Ramos (cell line): ENCODE results near the gene RAPGEF4.
"Not testable (repeated sequence)": the region's sequence is repeated elsewhere in the genome, so short reads cannot be mapped to it uniquely, and the experiment has no call there.

ENCODE experiments used
- in situ Hi-C: fragments of 300-500 bp; cut with MboI; formaldehyde crosslinking; loops from one replicate; pipeline ENCODE4 v1.14.3; 2022; ENCODE audit warnings: low sequenced_read_pairs; ENCODE audit not compliant: unreplicated experiment

RAPGEF4 gene

DNA sequence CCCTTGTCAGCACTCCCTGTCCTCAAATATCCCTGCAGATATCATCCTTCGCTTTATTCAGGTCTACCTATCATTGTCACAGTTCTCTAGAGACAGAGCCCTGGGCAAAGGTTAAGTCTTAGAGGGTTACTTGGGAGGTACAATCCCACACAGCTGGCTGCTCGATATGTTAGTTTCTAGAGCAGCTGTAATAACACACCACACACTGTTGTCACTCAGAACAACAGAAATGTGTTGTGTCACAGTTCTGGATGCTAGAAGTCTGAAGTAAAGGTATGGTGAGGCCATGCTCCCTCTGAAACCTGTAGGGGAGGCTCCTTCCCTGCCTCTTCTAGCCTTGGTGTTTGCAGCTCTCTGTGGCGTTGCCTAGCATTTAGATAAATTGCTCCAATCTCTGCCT is 9.9 kb upstream of the RAPGEF4 start:
- in situ Hi-C loops = no loop called here

DNA sequence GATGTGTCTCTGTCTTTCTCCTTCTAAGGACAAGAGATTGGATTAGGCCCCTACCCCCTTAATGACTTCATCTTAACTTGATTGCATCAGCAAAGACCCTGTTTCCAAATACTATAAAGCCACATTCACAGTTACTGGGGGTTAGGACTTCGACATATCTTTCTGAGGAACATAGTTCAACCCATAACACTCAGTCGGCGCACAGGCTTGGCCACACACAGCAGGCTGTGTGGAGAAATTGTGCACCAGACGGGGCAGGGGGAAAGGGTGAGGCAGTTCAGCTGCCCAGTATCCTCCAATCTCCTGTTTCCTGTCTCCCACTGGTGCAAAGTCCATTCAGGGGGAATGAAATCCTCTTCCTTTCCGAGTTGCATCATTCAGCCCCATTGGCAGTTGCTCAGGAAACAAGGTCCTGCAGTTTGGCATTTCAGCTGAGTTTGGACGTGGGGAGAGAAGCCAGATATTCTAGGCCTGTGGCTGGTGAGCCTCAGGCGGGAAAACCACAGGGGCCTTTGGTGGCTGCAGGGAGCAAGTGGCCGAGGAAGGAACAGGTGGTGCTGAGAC is 9.4 kb upstream of the RAPGEF4 start:
- in situ Hi-C loops = no loop called here

DNA sequence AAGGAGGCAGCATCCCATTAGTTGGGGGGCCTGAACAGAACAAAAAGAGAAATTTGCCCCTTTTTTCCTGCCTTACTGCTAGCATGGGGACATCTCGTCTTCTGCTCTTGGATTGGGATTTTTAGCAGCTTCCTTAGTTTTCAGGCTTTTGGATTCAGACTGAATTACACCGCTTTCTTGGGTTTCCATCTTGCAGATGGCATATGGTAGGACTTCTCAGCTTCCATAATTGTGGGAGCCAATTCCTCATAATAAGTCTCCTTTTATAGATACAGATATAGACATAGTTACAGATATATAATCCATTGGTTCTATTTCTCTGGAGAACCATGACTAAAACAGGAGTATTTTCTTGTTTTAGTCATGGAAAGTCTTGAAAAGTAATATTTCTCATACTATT is 5.2 kb upstream of the RAPGEF4 start:
- in situ Hi-C loops = no loop called here

DNA sequence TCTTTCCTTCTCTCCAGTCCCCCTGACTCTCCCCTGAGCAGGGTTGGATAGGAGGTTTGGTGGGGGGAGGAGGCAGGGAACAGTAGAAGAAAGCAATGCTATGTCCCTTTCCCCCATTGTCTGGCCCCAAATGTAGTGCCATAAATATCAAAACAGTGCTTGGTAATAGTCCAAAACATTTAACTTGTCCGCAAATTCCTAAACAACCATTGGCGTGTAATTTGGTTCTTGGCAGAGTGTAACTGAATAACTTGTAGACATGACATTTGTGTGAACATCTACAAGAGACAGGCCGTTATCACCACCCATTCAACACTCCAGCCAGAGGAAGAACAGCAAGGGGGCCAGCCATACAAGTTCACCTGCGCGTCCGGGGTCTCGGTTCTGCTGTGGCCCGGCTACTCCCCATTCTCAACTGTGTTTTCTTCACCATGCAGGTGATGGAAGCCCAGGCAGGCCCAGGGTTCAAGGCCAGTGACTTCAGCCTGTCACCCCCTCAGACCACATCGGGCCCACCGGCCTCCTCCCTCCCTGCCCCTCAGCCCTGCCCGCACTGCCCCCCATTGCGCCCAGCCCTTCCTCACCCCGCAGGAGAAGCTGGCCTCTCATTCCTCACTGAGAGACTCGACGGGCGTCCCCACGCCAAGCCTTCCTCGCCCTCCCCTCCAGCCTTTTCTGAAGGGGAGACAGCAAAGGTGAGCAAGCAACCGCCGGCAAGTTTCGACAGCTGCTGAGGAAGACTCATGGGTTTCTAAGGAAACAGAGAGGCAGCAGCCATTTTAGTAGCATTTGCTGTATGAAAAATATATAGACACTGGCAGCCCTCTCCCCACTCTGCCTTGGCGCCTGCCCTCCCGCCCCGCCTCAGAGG is 699 bp upstream of the RAPGEF4 start:
- in situ Hi-C loops = no loop called here

DNA sequence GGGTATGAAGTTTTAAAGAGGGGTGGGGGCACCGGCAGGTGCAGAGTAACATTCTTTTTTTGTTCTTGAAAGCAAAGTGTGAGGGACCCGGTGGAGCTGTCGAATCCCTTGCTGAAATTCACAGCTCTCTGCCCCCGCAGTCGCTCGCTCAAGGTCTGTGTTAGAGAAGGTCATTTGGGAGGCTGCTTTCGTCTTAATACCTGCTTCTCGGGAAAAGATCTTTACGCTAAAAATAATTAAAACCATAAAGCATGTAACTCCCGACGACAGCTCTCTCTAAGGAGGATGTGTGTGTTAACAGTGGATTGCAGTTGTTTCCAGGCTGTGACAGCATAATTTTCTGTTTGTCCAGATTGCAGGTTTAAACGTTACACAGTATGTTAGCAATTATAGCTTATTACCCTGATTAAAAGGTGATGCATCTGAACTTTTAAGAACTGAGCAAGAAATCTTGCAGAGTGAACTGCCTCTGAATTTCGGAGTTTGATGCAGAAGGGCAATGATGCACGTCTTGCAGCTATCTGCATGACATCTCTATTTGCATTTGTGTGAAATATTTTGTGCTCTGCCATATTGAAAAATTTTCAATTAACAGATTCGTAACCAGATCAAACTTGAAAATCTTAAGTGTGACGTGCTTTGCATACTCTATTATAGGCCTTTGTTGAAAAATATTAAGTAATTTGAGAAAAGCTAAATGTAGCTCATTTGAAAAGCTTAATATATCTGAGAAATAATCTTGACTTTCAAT is 954 bp downstream of the RAPGEF4 start:
- in situ Hi-C loops = no loop called here

DNA sequence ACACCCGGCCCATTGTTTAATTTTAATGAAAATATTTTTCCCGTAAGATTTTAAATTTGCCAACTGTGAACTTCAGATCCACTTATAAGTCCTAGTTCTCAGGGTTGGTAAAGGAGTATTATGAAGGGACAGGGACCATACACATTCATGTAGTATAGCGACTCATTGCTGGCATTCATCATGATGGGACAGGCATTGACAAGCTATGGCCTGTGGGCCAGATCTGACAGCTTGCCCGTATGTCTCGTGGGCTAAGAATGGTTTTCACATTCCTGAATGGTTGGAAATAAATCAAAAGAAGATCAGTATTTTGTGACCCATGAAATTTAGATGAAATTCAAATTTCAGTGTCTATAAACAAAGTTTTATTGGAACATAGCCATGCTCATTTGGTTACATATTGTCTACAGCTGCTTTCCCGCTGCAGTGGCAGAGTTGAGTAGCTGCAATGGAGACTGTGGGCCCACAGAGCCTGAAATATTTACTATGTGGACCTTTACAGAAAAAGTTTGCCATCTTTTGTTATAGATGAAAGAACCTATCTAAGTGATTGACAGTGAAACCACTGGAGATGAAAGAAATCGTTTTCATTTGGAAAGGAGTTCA is 4.1 kb downstream of the RAPGEF4 start:
- in situ Hi-C loops = no loop called here

DNA sequence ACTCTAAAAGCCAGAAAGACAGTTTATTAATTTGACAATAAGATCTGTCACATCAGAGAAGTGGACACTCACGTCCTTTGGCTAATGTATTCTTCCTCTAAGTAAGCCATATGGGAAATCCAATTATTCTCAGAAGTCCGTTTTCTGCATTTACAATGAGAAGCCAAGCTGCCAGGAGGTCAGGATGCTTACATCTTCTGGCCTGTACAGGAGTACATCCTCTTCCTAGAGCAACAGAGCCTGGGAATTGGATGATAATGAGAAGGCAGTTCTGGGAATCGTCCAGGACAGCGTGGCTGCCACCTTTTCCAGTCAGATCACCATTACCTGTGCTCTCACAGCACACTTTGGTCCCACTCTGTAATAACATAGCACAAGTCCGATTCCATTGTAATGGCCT is 5.2 kb downstream of the RAPGEF4 start:
- in situ Hi-C loops = no loop called here

DNA sequence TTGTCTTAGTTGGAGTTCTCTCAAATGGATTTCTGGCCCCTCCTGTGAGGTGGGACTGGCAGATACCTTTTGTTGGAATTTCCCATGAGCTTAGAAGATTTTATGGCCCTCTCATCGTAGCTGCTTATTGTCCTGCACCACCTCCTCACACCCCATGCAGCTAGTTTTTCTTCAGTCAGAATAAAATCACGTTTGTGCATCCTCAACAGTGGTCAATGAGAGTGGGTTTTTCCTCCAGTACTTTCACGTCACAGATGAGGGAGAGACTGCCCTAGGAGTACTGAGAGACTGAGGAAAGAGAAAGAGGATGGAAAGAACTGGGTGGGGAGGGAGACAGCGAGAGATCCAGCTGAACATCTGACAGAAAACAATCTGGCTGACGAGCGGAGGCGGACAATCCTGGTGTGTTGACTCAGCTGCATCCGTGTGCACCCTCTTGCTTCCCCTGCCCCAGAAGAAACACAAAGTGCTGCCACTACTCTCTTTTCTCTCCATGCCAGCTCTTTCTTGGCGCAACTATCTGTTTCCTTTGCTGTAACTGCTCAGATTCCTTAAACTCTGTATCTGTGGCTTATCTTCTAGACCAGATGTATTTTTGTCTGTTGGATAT is 7.4 kb downstream of the RAPGEF4 start:
- in situ Hi-C loops = no loop called here

DNA sequence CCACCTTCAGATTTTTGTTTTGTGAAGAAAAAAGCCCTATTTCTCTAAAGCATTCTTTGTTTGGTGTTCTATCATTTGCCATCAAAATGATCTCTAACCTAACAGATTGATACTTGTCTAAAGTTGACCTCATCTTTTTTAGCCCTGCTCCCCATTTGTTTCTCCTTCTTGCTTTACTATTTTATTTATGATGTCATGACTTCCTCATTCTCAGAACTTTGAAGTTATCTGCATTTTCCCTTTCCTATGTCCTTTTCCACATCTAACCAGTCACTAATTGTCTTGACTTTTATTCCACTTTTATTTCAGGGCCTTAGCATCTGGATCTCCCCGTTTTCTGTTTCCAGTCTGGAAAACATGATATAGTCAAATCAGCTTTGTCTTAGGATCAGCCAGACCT is 8.3 kb downstream of the RAPGEF4 start:
- in situ Hi-C loops = no loop called here

DNA sequence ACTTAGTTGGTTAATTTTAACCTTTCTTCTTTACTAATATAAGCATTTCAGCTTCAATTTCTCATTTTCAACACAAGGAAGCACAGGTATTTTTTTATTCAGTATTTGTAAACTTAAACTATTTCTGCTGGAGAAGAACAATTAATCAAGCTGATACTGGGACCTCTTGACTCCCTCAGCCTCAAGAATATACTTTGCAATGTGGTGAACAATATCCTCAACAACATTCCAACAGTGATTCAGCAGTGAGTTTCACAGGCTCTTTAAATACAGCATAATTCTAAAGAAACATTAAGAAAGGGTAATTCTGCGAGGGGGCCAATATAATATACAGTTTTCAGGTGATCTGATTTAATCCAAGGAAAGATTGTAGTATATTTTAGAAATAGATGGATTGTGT is 10.0 kb downstream of the RAPGEF4 start:
- in situ Hi-C loops = no loop called here

DNA sequence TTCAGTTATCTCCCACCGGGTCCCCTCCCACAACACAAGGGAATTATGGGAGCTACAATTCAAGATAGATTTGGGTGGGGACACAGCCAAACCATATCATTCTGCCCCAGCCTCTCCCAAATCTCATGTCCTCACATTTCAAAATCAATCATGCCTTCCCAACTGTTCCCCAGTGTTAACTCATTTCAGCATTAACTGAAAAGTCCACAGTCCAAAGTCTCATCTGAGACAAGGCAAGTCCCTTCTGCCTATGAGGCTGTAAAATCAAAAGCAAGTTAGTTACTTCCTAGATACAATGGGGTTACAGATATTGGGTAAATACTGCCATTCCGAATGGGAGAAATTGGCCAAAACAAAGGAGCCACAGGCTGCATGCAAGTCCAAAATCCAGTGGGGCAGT is 12.9 kb downstream of the RAPGEF4 start:
- in situ Hi-C loops = not testable (repeated sequence)

DNA sequence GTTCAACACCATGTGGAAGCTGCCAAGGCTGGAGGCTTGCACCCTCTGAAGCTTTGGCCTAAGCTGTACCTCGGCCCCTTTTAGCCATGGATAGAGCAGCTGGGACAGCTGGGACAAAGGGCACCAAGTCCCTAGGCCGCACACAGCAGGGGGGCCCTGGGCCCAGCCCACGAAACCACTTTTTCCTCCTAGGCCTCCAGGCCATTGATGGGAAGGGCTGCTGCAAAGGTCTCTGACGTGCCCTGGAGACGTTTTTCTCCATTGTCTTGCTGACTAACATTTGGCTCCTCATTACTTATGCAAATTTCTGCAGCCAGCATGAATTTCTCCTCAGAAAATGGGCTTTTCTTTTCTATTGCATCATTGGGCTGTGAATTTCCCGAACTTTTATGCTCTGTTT is 13.7 kb downstream of the RAPGEF4 start:
- in situ Hi-C loops = no loop called here

DNA sequence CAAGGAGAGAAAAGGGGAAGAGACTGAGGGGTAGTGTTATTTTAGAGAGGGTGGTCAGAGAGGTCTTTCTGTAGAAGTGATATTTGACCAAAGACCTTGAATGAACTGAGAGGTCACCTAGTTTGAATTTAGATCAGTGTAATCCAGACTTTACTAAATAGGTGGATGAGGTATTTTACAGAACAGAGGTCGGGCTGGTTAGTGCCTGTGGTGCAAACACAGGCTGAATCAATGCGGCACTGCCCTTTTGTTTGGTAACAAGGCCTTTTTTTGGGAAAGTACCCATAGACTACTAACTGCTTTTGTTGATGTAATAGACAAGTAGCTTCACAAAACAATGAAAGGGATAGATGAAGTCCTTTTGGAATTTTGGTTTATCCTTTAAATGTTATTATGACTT is 15.9 kb downstream of the RAPGEF4 start:
- in situ Hi-C loops = no loop called here

DNA sequence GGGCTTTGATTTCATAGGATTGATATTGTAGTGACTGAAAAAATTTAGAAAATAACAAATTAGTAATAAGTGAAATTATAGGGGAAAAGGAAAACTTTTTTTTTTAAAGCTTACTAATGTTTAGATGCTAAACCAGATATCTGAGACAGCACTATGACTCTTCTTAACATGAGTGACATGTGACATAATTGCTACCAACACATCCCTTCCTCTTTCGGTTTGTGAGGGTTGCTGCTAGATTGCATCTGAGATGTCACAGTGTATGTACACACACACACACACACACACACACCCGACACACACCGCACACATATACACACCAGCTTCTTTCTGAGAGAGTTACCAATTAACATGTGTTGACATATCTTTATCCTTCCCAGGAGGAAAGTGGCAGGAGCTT is 18.0 kb downstream of the RAPGEF4 start:
- in situ Hi-C loops = no loop called here

DNA sequence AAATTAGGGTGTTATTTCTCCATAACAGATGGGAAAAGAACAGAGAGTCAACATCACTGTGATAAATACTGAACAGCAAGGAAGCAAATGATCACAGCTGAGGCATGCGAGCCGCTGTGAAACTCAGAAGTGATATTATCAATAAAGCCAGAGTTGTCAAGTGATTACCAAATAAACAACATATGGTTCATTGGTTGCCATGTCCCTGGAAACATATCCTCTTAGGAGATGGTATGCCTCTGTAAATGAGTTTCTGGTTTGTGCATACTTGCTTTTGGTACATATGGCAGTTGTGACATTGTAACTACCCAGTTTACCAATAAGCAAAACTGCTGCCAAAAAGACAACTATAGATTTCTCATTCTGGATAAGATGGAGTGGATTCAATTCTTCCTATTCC is 23.8 kb downstream of the RAPGEF4 start:
- in situ Hi-C loops = no loop called here

DNA sequence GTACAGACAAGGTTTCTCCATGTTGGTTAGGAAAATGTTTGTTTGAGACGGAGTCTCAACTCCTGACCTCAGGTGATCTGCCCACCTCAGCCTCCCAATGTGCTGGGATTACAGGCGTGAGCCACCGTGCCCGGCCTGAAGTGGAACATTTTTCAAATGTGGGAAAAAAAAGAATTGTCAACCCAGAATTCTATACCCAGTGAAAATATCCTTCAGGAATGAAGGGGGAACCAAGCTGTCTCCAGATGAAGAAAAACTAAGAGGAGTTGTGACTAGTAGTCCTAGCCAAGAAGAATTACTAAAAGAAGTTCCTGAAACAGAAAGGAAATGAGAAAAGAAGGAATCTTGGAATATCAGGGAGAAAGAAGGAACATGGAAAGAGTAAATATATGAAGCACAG is 25.7 kb downstream of the RAPGEF4 start:
- in situ Hi-C loops = no loop called here

DNA sequence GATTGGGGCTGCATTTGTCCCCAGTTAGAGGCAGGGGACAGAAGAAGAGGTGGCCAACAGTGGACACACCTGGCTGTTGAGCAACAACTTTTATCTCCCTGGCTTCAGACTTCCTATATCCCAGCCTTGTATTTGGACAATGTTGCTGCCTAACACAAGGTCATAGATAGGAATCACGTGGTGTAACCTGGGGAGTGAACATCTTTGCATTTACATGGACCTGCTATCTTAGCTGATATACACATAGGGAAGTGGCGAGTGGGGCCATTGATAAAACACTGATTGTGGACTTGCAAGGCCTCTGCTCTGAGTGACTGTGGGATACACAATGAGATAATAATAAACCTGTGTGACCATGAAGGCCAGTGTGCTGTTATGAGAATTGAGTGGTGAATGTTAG is 26.9 kb downstream of the RAPGEF4 start:
- in situ Hi-C loops = no loop called here

DNA sequence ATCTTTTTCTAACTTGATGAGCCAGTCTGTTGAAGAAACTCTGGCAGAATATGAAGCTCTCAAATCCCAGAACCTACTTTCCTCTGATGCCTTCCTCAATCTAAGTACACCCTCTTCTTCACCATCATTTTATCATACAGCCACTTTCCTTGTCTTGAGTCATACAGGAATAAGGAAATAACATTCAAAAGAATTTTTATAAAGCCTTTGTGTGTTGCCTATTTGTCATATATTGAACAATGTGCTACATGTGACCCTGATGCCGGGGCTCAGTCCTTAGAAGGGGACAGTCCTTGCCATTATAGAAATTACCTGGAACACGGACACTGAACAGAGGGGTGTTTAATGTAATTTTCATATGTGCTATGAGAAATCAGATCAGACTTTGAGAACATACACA is 27.4 kb downstream of the RAPGEF4 start:
- in situ Hi-C loops = no loop called here

DNA sequence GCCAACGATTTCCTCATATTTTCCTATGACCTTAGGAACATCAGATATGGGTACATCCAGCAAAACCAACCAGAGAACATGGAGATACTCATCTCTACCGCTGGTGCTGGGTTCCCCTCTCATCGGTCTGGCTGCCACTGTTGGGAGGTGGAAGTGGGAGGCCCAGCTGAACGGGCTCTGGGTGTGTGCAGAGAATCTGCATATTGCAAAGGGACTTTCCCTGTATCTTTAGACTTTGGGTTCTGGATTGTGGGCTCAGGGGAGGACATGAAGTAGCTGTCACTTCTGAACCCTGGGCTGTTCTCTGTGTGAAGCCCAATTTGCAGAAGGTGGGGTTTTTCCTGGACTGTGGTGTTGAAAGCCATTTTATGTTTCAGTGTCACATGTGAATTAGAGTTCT is 30.0 kb downstream of the RAPGEF4 start:
- in situ Hi-C loops = no loop called here

DNA sequence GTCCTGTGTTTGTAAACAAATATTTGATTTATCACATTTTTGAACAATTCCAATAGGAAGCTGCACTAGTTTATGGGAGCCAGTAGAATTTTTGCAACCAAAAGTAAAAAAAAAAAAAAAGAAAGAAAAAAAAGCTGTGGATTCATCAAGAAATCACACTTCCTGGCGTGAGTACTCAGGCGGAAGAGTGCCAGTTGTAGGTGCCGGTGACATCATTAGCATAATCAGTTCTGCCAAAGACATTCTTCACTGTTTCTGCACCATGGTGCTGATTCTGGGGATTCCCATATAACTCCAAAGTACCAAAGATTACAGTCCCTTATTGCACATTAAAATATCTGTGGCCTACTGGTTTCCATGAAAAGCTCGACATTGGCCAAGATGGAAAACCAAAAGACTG is 32.8 kb downstream of the RAPGEF4 start:
- in situ Hi-C loops = no loop called here

DNA sequence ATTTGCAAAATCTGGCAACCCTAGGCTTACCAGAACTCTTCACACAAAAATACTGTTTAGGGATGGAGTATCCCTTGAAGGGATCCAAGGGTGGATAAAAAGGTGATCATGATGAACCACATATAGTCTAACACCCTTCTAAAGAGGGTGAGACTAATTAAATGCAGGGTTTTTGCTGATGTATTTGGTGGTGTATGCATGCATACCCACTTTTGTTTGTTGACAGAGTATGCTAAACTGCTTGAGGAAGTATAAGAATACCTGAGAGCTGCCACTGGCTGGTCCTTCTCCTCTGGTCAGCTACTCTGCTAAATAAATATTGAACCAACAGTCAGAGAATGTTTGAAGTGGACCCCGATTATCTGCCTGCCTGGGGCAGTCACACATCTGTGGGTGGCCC is 34.2 kb downstream of the RAPGEF4 start:
- in situ Hi-C loops = no loop called here
